ENCODE data around the gene CHAC2. TPM values are rescaled to one million over a fixed set of nuclear protein-coding genes. Genes with fewer than 3 reads are reported as not detected.

The CHAC2 gene
- total and polyA plus RNA-seq, 2 of the 4 experiments (the other 2 are of a cell fraction), result 2.4 to 3.9 TPM

DNA sequence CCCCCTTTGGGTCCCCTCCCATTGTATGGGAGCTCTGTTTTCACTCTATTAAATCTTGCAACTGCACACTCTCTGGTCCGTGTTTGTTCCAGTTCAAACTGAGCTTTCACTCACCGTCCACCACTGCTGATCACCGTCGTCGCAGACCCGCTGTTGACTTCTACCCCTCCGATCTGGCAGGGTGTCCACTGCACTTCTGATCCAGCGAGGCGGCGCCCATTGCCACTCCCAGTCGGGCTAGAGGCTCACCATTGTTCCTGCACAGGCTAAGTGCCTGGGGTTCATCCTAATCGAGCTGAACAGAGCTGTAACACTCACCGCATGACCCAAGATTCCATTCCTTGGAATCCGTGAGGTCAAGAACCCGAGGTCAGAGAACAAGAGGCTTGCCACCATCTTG, 11.0 kb upstream of the CHAC2 start:
- BruUV-seq (replicated peaks), result no TSS peak
- intact Hi-C loops (cut with micrococcal nuclease), result no loop called here

More for the DNA sequence above, 11.0 kb upstream of the CHAC2 start:
- Histone ChIP-seq H2BK20ac (ENCODE audit: low read depth, low read length) (no peak overlapping the region), H2AK9ac (replicated peaks; ENCODE audit: low read depth, low read length, poor library complexity) (no peak overlapping the region), H3K36me3 (ENCODE audit: control insufficient read depth, insufficient read depth, low read length) (peaks cover 16% of the 10 kb centered on the region), H3K9me3 (ENCODE audit: control insufficient read depth, insufficient read depth, low read length) (no peaks in the 10 kb centered on the region; the same call in 1 of the 2 replicates), H3K18ac (ENCODE audit: low read depth, low read length) (no peak overlapping the region), H3K4me1 (ENCODE audit: control insufficient read depth, insufficient read depth, low read length) (no peaks in the 10 kb centered on the region), H3K27ac (ENCODE audit: insufficient read depth, low read length) (no peak overlapping the region), H3K79me1 (ENCODE audit: low read depth in 1 of 2, low read length in 2 of 2) (peaks cover 0 to 12% of the 10 kb centered on the region in 2 experiments; a peak in 2 of 4 replicates), H2BK5ac (ENCODE audit: low read depth, low read length, poor library complexity, severe bottlenecking) (no peak overlapping the region), H3K27me3 (ENCODE audit: control insufficient read depth, insufficient read depth, low read length) (no peaks in the 10 kb centered on the region), H3K9ac (ENCODE audit: low read depth, low read length) (no peak overlapping the region), H3K4me3 (ENCODE audit: insufficient read depth, low read depth, low read length) (no peak overlapping the region), H2AFZ (replicated peaks; ENCODE audit: low read length, poor library complexity) (no peak overlapping the region), H3K56ac (ENCODE audit: extremely low read depth, insufficient read depth, low read length) (no peak overlapping the region), H2BK120ac (ENCODE audit: low read depth, low read length) (no peak overlapping the region), H3K9me1 (ENCODE audit: insufficient read depth, low read length) (peaks cover 4% of the 10 kb centered on the region; the same call in 1 of the 2 replicates), H4K20me1 (ENCODE audit: insufficient read depth, low read length) (no peaks in the 10 kb centered on the region), H4K5ac (ENCODE audit: low read depth, low read length) (no peak overlapping the region), H2AK5ac (ENCODE audit: low read depth, low read length) (no peak overlapping the region), H3K23ac (ENCODE audit: low read depth, low read length) (no peak overlapping the region), H3K14ac (replicated peaks; ENCODE audit: low read depth, low read length) (no peak overlapping the region), H3K4ac (ENCODE audit: low read depth, low read length) (no peak overlapping the region), H3K4me2 (ENCODE audit: low read depth, low read length) (no peak overlapping the region), H2BK15ac (ENCODE audit: low read depth, low read length) (no peak overlapping the region), H4K8ac (ENCODE audit: low read depth in 2 of 2, low read length in 2 of 2) (no peak overlapping the region), H4K91ac (ENCODE audit: insufficient read depth, low read depth, low read length) (no peak overlapping the region)
- DNase-seq, result no peak
- POLR2A ChIA-PET (ENCODE audit: unreplicated experiment), result no interaction called here
- CTCF ChIA-PET, result interaction anchor here (1.1 kb wide), 1 partner anchor 11 kb away, joined by 5 read pairs; the partner anchor contains the start of gene CHAC2
- TF ChIP-seq MAZ (IDR thresholded peaks at IDR 0.05; ENCODE audit: borderline replicate concordance, low read depth, low read length), result no peak
- TF ChIP-seq NFE2L2 (IDR thresholded peaks at IDR 0.05; ENCODE audit: low read depth, low read length), result no peak
- TF ChIP-seq CTCF (conservative IDR thresholded peaks at IDR 0.05; ENCODE audit: low read depth, low read length), result no peak
- TF ChIP-seq RFX5 (IDR thresholded peaks at IDR 0.05; ENCODE audit: low read depth, low read length), result no peak
- TF ChIP-seq RCOR1 (IDR thresholded peaks at IDR 0.05; ENCODE audit: insufficient replicate concordance, low read length), result no peak
- no peak for TF ChIP-seq BHLHE40 (IDR thresholded peaks at IDR 0.05; ENCODE audit: low read depth, low read length)
- TF ChIP-seq POLR2A (IDR thresholded peaks at IDR 0.05; ENCODE audit: low read depth, low read length), result no peak
- TF ChIP-seq, protein P1, sequence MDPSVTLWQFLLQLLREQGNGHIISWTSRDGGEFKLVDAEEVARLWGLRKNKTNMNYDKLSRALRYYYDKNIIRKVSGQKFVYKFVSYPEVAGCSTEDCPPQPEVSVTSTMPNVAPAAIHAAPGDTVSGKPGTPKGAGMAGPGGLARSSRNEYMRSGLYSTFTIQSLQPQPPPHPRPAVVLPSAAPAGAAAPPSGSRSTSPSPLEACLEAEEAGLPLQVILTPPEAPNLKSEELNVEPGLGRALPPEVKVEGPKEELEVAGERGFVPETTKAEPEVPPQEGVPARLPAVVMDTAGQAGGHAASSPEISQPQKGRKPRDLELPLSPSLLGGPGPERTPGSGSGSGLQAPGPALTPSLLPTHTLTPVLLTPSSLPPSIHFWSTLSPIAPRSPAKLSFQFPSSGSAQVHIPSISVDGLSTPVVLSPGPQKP (IDR thresholded peaks at IDR 0.05; ENCODE audit: borderline replicate concordance, low read depth, low read length), result no peak
- no peak for TF ChIP-seq SMC3 (IDR thresholded peaks at IDR 0.05; ENCODE audit: low read depth, low read length)
- TF ChIP-seq MXI1 (IDR thresholded peaks at IDR 0.05; ENCODE audit: borderline replicate concordance, low read depth, low read length), result no peak
- no peak for TF ChIP-seq FOS (IDR thresholded peaks at IDR 0.05; ENCODE audit: low read depth, low read length)
- TF ChIP-seq RAD21 (IDR thresholded peaks at IDR 0.05; ENCODE audit: low read length), result no peak
- TF ChIP-seq CEBPB (IDR thresholded peaks at IDR 0.05; ENCODE audit: low read depth, low read length), result no peak
- no peak for TF ChIP-seq USF2 (IDR thresholded peaks at IDR 0.05; ENCODE audit: low read depth, low read length)
- no peak for TF ChIP-seq MAFK (IDR thresholded peaks at IDR 0.05; ENCODE audit: low read depth, low read length)
- TF ChIP-seq CHD1 (IDR thresholded peaks at IDR 0.05; ENCODE audit: low read depth, low read length), result no peak
- 98% methylated on average over 11 of the region's 15 CpGs; no CpG with 5 or more reads in 1 of the 2 experiments for WGBS, 2 experiments (ENCODE audit: extremely low coverage in 2 of 2, insufficient read length in 1 of 2)
- ATAC-seq (ENCODE audit: low read depth), result no peak
- in situ Hi-C loops (cut with MboI; ENCODE audit: low sequenced_read_pairs), result no loop called here
- dilution Hi-C loops (cut with HindIII; ENCODE audit: low sequenced_read_pairs, unreplicated experiment), result no loop called here

All from IMR-90 (cell line).